ENCODE data around the gene SPECC1L.

DNA sequence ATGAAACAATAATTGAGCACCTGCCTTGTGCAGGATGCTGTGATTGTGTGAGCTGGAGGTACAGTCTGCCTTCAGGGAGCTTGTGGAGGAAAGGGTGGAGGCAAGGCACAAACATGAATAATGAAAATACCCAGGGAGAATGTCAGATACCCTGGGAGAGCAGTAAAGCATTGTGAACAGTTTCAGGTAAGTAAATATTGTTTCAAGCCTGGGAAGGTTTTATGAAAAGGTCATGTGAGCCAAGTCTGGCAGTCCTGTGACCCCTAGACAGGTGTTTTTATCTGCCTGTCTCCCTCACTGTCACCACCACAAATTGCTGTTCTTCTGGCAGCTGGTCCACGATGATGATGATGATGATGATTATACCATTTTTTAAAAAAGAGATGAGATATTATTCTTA is 32.0 kb downstream of the SPECC1L start:
- TF ChIP-seq, protein P1, sequence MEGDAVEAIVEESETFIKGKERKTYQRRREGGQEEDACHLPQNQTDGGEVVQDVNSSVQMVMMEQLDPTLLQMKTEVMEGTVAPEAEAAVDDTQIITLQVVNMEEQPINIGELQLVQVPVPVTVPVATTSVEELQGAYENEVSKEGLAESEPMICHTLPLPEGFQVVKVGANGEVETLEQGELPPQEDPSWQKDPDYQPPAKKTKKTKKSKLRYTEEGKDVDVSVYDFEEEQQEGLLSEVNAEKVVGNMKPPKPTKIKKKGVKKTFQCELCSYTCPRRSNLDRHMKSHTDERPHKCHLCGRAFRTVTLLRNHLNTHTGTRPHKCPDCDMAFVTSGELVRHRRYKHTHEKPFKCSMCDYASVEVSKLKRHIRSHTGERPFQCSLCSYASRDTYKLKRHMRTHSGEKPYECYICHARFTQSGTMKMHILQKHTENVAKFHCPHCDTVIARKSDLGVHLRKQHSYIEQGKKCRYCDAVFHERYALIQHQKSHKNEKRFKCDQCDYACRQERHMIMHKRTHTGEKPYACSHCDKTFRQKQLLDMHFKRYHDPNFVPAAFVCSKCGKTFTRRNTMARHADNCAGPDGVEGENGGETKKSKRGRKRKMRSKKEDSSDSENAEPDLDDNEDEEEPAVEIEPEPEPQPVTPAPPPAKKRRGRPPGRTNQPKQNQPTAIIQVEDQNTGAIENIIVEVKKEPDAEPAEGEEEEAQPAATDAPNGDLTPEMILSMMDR (IDR thresholded peaks at IDR 0.05): no peak
- no peak for TF ChIP-seq POLR2A (IDR thresholded peaks at IDR 0.05)

Data from body of pancreas (tissue), 4 donors.